GM12801 (cell line): ENCODE results near the gene AP3B1.

Source experiments
- CTCF ChIP-seq: IDR thresholded peaks from one replicate; pipeline ENCODE4 v1.5.1; 2011; ENCODE audit warnings: control low read depth; ENCODE audit not compliant: insufficient read length; ENCODE audit errors: extremely low read depth

AP3B1 gene

GRCh38 chr5:78275998-78276543 is 18.4 kb downstream of the AP3B1 start:
- TF ChIP-seq CTCF, result no peak

DNA sequence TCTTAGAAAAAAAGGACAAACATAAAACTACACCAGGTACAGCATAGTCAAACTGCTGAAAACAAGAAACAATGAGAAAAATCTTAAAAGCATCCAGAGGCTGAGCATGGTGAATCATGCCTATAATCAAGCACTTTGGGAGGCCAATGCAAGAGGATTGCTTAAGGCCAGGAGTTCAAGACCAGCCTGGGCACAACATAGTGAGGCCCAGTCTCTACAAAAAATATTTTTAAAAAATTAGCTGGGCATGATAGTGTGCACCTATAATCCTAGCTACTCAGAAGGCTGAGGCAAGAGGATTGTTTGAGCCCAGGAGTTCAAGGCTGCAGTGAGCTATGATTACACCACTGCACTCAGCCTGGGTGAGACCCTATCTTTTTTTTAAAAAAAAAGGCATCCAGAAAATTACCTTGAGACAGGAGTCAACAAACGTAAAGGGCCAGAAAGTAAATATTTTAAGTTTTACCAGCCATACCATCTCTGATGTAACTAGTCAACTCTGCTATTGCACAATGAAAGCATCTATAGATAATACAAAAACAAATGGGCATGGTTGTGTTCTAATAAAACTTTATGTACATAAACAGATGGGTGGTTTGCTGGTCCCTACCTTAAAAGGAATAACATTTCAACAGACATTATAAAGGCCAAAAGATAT is 19.8 kb downstream of the AP3B1 start:
- TF ChIP-seq CTCF, result no peak

- no peak for TF ChIP-seq CTCF
These were observed 21.1 kb downstream of the AP3B1 start for GRCh38 chr5:78273436-78273835.

GRCh38 chr5:78271766-78272165 is 22.7 kb downstream of the AP3B1 start:
- TF ChIP-seq CTCF, result no peak

GRCh38 chr5:78269088-78269703 is 25.3 kb downstream of the AP3B1 start:
- TF ChIP-seq CTCF, result no peak

DNA sequence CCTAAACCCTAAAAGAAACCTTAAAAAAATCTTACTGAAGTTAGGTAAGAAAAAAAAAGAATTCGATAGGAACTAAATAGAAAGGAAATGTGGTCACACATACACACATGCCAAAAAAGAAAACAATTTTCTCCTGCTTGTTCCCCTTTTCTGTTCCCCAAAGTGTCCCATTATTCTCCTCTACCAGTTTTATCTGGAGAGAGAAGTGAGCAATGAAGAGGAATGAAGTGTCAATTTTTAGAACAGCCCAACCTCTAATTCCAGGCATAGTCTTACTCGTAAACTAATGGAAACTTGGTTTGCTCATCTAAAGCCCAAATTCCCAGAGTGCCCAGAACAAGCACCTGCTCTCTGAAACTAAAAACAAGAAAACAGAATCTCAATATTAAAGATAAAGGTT is 26.1 kb downstream of the AP3B1 start:
- no peak for TF ChIP-seq CTCF

DNA sequence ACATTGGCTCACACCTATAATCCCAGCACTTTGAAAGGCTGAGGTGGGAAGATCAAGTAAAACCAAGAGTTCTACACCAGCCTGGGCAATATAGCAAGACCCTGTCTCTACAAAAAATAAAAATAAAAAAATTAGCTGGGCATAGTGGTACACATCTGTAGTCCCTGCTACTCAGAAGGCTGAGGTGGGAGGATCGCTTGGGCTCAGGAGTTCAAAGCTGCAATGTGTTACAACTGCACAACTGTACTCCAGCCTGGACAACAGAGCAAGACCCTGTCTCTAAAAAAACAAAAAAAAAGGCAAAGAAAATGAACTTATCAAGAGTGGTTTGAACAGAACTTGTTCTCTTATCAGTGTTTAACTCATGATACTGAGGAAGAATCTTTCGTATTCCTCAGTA is 29.3 kb downstream of the AP3B1 start:
- no peak for TF ChIP-seq CTCF
